GM18951 (cell line): ENCODE data around the gene NOP14.
"Not testable (repeated sequence)": the region's sequence is repeated elsewhere in the genome, so short reads cannot be mapped to it uniquely, and the experiment has no call there.

Experiments
- POLR2A ChIP-seq: IDR thresholded peaks from 4 replicates; pipeline ENCODE4 v1.6.1; 2011; ENCODE audit warnings: mild to moderate bottlenecking; ENCODE audit not compliant: insufficient read length, insufficient read depth; ENCODE audit errors: extremely low read depth
- in situ Hi-C: fragments of 300-500 bp; cut with MboI; formaldehyde crosslinking; loops from one replicate; pipeline ENCODE4 v1.12.0; 2022; ENCODE audit warnings: low sequenced_read_pairs, mixed read lengths, inconsistent platforms; ENCODE audit not compliant: unreplicated experiment

The NOP14 gene

DNA sequence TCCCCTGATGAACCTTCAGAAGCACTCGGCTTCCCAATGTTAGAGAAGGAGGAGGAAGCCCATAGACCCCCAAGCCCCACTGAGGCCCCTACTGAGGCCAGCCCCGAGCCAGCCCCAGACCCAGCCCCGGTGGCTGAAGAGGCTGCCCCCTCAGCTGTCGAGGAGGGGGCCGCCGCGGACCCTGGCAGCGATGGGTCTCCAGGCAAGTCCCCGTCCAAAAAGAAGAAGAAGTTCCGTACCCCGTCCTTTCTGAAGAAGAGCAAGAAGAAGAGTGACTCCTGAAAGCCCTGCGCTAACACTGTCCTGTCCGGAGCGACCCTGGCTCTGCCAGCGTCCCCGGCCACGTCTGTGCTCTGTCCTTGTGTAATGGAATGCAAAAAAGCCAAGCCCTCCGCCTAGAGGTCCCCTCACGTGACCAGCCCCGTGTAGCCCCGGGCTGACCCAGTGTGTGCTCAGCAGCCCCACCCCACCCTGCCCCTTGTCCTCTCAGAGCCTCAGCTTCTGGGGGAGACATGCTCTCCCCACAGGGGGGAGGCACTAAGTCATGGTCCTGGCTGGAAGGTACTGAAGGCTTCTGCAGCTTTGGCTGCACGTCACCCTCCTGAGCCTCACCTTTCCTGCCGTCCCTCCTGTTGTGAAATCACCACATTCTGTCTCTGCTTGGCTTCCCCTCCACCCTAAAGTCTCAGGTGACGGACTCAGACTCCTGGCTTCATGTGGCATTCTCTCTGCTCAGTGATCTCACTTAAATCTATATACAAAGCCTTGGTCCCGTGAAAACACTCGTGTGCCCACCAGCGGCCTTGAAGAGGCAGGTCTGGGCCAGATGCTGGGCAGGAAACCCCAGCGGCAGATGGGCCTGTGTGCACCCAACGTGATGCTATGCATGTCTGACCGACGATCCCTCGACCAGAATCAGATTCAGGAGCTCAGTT is 34.7 kb downstream of the NOP14 start:
- peak; percentile 19 for TF ChIP-seq POLR2A
- in situ Hi-C loops, result no loop called here

DNA sequence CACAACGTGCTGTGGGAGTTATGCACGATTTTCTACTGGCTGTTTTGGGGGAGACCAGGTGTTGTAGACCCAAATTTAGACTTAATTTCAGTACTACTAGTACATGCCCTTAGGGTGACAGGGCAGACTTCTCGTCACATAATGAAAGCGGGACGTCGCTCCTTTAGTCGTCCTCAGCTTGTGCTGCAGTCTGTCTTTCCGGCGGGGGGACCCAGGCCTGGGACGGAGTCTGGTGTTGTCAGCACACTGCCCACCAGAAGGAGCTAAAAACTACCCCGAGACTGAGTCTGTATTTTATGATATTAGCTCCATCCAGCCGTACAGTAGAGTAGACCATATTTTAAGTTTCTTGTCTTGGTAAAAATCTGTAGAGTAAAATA is 35.5 kb downstream of the NOP14 start:
- in situ Hi-C loops, result no loop called here
- no peak for TF ChIP-seq POLR2A

DNA sequence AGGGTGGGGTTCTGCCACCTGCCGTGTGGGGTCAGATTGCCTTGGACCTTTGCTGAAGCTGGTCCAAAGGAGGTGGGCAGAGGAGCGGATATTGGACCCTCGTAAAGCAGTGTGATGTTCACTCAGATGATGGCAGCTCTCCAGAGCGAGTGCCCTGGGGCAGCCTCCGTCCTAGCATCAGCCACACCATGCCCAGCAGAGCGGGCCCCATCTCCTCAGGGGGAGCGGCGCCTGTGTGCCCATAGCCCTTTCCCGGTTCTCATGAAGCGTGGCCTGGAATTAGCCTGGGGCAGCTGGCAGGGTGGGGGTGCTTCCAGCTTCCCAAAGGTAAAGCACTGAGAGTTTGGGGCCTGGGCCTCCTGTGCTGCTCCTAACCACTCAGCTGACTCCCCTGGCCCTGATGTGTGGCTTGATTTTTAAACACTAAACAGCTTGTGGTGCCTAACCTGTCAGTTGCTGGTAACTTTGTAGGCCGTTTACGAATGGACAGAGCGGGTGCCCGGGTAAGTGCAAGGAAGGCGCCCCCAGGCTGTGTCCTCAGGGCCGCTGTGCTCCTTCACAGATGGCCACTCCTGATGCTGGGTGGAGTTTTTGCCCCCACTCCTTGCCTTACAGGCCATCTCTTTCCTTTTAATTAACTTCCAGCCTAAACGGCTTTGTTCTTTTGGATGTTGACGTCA is 36.0 kb downstream of the NOP14 start:
- TF ChIP-seq POLR2A, result no peak
- in situ Hi-C loops, result no loop called here

DNA sequence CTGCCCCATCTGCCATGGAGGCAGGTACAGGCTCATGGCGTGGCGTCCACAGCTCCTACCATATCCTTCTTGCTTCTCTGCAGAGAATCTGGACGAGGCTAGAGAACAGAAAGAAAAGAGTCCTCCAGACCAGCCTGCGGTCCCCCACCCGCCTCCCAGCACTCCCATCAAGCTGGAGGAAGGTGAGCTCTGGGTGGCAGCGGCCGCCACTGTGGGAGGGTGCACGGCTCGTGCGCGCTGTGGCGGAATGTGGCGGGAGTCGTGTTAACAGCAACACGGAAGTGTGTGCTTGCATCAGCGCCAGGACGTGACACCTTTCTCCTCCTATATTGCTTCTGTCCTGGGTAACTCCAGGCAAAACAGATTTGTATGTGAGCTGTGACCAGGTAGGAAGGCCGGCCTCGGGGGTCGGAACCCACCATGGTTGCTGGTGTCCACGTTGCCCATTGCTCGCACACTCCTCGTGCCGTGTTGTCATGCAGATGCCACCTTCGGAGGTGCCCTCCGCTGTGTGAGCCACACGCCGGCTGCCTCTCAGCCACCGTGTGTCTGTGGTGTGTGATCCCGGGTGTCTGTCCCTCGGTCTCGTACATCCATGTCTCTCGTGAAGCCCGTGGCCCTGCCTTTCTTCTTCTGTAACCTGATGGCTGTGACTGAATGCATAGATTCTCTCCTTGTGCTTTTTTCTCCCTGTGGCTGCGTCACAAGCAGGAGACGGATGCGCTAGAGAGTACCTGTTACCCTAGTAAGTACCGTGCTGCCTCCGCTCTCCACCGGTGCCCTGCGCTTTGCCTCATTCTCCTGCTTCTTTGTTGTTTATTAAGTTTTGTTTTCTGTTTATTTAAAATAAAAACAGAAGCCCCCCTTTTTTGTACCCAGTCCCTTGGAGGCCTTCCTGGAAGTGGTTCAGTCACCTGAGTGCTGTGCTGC is 37.0 kb downstream of the NOP14 start:
- in situ Hi-C loops, result no loop called here
- TF ChIP-seq POLR2A, result no peak

DNA sequence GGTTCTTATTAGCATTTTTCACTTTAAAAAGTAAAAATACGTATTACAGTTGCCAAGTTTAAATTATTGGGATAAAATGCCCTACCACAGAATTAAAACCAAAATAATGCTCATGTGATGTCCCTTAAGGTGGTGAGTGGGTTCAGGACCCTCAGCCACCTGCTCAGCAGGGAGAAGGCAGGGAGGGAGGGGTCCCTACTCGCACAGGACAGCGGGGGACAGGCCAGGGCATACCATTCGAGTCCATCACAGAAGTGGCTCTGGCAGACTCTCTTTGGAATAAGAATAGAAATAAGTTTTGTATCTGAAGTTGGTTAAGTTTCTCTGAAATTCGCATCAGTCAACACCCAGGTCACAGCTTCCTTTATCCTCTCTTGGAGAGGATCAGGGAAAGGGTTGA is 37.7 kb downstream of the NOP14 start:
- TF ChIP-seq POLR2A, result no peak

DNA sequence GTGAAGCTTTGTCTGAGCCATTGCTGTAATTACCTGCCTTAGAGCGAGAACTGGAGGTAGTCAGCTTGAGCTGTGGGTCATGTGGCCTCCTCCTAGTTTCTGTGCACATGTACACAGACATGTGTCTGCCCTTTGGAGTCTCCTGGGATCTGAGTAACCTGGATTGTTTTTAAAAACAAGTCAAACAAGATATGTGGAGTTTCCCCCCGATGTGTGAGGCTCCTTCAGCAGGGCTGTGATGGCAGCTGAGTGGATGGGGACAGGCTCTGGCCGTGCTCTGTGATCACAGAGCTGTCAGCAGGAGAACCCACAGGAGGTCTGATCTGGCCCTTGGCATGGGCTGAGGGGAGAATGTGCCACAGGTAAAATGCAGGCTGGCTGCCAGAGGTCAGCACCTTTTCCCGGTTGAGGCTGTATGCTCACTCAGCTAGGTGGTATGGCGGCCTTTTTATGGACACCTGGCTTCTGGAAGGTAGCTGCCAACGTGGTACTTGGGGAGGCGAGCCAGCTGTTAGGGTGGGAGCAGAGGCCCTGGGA is 38.4 kb downstream of the NOP14 start:
- no peak for TF ChIP-seq POLR2A
- in situ Hi-C loops, result no loop called here

More for the DNA sequence above, 37.7 kb downstream of the NOP14 start:
- in situ Hi-C loops, result no loop called here

DNA sequence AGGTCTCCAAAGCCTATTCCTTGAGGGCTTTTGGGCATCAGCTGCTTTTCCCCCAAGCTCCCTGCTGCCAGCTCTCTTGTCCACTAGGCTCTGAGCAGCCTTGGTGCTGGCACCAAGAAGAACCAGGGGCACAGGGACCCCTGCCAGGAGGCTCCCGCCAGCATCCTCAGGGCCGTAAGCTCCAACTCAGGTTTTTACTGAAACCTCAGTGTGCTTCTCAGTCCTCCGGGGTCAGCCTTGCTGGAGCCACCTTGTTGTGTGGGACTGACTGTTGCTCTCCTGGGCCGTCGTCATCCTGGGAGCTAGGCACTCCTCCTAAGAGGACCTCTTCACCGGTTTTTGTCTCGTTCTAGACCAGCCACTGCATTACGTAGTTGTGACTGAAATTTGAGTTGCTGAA is 38.9 kb downstream of the NOP14 start:
- in situ Hi-C loops, result no loop called here
- TF ChIP-seq POLR2A, result no peak

DNA sequence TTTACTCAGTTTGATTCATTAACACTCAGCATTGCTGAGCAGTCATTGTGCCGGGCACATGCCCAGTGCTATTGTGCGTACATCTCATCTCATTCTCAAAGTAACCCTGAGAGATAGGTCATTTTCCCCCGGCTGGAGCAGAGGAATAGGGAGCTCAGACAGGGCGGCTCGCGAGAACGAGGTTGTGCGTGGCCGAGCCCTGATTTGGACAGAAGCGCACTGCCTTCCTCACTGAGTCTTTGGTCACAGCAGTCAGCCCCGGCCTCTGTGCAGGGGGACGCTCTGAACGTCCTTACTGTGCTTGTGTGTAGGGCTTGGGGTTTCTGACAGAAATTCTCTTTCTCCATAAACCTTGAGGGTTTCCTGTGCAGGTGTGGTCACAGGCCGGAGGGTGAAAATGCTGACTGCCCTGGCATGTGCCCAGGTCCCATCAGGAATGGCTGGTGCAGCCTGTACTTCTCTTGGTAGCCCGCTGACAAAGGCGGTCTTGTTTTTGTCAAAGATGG is 39.5 kb downstream of the NOP14 start:
- TF ChIP-seq POLR2A, result no peak
- in situ Hi-C loops, result no loop called here

DNA sequence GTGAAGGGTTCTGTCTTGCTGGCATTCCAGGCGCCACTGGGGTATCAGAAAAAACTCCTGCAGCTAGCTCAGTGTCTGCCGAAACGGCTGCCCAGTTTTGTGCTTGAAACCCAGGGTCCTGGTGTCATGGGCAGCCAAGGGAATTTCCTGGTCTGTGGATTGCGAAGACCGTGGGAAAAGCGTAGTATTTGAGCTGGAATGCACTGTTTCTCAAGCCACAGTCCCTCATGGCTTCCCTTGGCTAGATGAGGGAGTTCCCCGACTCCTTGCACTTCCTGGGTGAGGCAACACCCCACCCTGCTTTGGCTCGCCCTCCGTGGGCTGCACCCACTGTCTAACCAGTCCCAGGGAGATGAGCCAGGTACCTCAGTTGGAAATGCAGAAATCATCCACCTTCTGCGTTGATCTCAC is 40.1 kb downstream of the NOP14 start:
- in situ Hi-C loops, result no loop called here
- TF ChIP-seq POLR2A, result no peak

DNA sequence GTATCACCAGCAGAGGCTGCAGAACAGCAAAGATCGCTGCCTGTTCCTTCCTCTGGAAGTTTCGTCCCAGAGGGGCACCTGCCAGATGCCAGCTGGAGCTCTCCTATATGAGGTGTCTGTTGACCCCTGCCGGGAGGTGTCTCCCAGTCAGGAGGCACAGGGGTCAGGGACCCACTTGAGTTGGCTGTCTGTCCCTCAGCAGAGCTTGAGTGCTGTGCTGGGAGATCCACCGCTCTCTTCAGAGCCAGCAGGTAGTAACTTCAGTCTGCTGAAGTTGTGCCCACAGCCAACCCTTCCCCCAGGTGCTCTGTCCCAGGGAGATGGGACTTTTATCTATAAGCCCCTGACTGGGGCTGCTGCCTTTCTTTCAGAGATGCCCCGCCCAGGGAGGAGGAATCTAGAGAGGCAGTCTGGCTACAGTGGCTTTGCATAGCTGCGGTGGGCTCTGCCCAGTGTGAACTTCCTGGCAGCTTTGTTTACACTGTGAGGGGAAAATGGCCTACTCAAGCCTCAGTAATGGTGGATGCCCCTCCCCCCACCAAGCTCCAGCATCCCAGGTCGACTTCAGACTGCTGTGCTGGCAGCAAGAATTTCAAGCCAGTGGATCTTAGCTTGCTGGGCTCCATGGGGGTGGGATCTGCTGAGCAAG is 40.6 kb downstream of the NOP14 start:
- in situ Hi-C loops, result not testable (repeated sequence)

DNA sequence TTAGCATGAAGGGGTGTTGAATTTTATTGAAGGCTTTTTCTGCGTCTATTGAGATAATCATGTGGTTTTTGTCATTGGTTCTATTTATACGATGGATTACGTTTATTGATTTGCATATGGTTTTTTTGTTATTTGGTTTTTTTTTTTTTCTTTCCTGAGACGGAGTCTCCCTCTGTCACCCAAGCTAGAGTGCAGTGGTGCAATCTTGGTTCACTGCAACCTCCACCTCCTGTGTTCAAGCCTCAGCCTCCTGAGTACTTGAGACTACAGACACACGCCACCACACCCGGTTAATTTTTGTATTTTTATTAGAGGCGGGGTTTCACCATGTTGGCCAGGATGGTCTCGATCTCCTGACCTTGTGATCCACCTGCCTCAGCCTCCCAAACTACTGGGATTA is 44.5 kb downstream of the NOP14 start:
- in situ Hi-C loops, result not testable (repeated sequence)

DNA sequence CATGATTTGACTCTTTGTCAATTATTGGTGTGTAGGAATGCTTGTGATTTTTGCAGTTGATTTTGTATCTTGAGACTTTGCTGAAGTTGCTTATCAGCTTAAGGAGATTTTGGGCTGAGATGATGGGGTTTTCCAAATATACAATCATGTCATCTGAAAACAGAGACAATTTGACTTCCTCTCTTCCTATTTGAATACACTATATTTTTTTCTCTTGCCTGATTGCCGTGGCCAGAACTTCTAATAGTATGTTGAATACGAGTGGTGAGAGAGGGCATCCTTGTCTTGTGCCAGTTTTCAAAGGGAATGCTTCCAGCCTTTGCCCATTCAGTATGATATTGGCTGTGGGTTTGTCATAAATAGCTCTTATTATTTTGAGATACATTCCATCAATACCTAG is 44.9 kb downstream of the NOP14 start:
- in situ Hi-C loops, result not testable (repeated sequence)

DNA sequence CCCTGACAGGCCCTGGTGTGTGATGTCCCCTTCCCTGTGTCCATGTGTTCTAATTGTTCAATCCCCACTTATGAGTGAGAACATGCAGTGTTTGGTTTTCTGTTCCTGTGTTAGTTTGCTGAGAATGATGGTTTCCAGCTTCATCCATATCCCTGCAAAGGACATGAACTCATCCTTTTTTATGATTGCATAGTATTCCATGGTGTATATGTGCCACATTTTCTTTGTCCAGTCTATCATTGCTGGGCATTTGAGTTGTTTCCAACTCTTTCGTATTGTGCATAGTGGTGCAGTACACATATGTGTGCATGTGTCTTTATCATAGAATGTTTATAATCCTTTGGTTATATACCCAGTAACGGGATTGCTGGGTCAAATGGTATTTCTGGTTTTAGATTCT is 46.5 kb downstream of the NOP14 start:
- in situ Hi-C loops, result not testable (repeated sequence)
